Fibroblast of lung (primary cell): ENCODE results near the gene TESK1. TPM values are rescaled to one million over a fixed set of nuclear protein-coding genes. Genes with fewer than 3 reads are reported as not detected.

Experiments
- DNase-seq, 2 donors: peaks; one replicate each; pipeline versions ENCODE4 v3.0.0 to v3.0.0-alpha.2; 2010; ENCODE audit warnings: low read depth in 2 of 2
- H2AFZ ChIP-seq: 2 replicates; pipeline ENCODE4 v1.5.1; 2012; ENCODE audit warnings: low read length, control low read depth, inconsistent platforms
- H3K27ac ChIP-seq: 2 replicates; pipeline ENCODE4 v1.5.1; 2011; ENCODE audit warnings: low read length, control low read depth; ENCODE audit not compliant: insufficient read depth
- H3K27me3 ChIP-seq: 2 replicates; pipeline ENCODE4 v1.5.1; 2011; ENCODE audit warnings: mild to moderate bottlenecking, low read length; ENCODE audit not compliant: control insufficient read depth, insufficient read depth
- H3K36me3 ChIP-seq: 2 replicates; pipeline ENCODE4 v1.5.1; 2011; ENCODE audit warnings: low read length; ENCODE audit not compliant: control insufficient read depth, insufficient read depth
- H3K4me1 ChIP-seq: 2 replicates; pipeline ENCODE4 v1.5.1; 2011; ENCODE audit warnings: low read length; ENCODE audit not compliant: control insufficient read depth, insufficient read depth; ENCODE audit errors: extremely low read depth
- H3K4me2 ChIP-seq: 2 replicates; pipeline ENCODE4 v1.5.1; 2011; ENCODE audit warnings: low read length, control low read depth; ENCODE audit not compliant: insufficient read depth; ENCODE audit errors: extremely low read depth
- H3K4me3 ChIP-seq, 4 experiments: fragments of 200-600 bp in 1 of 4; sonication (generic) in 1 of 4; replicated peaks in 1 of 4; 2 replicates each; pipeline ENCODE4 v1.5.1; 2011 to 2016; ENCODE audit warnings: low read length in 4 of 4, low read depth in 3 of 4, mild to moderate bottlenecking in 3 of 4, control low read depth in 2 of 4, inconsistent platforms in 1 of 4, mixed read lengths in 1 of 4; ENCODE audit not compliant: insufficient read depth in 1 of 4; ENCODE audit errors: control extremely low read depth in 1 of 4
- H3K79me2 ChIP-seq: 2 replicates; pipeline ENCODE4 v1.5.1; 2012; ENCODE audit warnings: mild to moderate bottlenecking, low read length, inconsistent platforms; ENCODE audit not compliant: control insufficient read depth, insufficient read depth
- H3K9ac ChIP-seq: 2 replicates; pipeline ENCODE4 v1.5.1; 2011; ENCODE audit warnings: mild to moderate bottlenecking, low read length, control low read depth; ENCODE audit not compliant: insufficient read depth
- H3K9me3 ChIP-seq: 2 replicates; pipeline ENCODE4 v1.5.1; 2012; ENCODE audit warnings: low read depth, low read length; ENCODE audit not compliant: control insufficient read depth, insufficient read depth
- H4K20me1 ChIP-seq: 2 replicates; pipeline ENCODE4 v1.5.1; 2011; ENCODE audit warnings: low read length; ENCODE audit not compliant: control insufficient read depth, insufficient read depth; ENCODE audit errors: extremely low read depth
- EZH2 ChIP-seq: IDR thresholded peaks from 2 replicates; pipeline ENCODE4 v1.5.1; 2012; ENCODE audit warnings: low read length, control low read depth, mild to moderate bottlenecking; ENCODE audit errors: missing control alignments
- polyA plus RNA-seq, 2 donors: library from polyadenylated mRNA; depleted of rRNA in 1 of 2; stranded (reverse) in 1 of 2; unstranded in 1 of 2; fragments of >200 nt; gene quantifications; 2 replicates each; pipeline ENCODE4 v1.2.1, GENCODE V29; 2011 to 2012; ENCODE audit warnings: missing spikeins in 1 of 2
- total RNA-seq: library from RNA; depleted of rRNA; stranded (reverse); fragments of >200 nt; gene quantifications from 2 replicates; pipeline ENCODE4 v1.2.1, GENCODE V29; 2014
- TF ChIP-seq, protein P1 (sequence below), 2 donors: IDR thresholded peaks in 1 of 2; conservative IDR thresholded peaks in 1 of 2; 1 replicate in 1 of 2; 2 replicates in 1 of 2; pipeline ENCODE4 v1.5.1; 2011 to 2012; ENCODE audit warnings: low read length in 2 of 2, control low read depth in 1 of 2, inconsistent platforms in 1 of 2, low read depth in 1 of 2, mild to moderate bottlenecking in 1 of 2

The TESK1 gene
- total and polyA plus RNA-seq, 2 donors (not counting 1 experiment from before 2014, with no cell fraction given), result 9.4 to 12.0 TPM

GRCh38 chr9:35650341-35651158, 45.5 kb downstream of the TESK1 start, which contains the start of gene SIT1:
TSS of gene SIT1 (minus strand) at chr9:35650931. CDS start at chr9:35650853, 78 bp downstream.
- no peak within 1 kb of the TSS for H3K9ac ChIP-seq
- no peaks in the 10 kb centered on the region for H3K79me2 ChIP-seq
- H2AFZ ChIP-seq, result peak within 1 kb of the TSS; percentile 12
- H3K27me3 ChIP-seq, result no peaks in the 10 kb centered on the region
- H3K4me1 ChIP-seq, result peaks cover 5% of the 10 kb centered on the region
- no peak within 1 kb of the TSS for H3K27ac ChIP-seq
- no peak for DNase-seq
- H4K20me1 ChIP-seq, result no peaks in the 10 kb centered on the region
- TF ChIP-seq, protein P1, sequence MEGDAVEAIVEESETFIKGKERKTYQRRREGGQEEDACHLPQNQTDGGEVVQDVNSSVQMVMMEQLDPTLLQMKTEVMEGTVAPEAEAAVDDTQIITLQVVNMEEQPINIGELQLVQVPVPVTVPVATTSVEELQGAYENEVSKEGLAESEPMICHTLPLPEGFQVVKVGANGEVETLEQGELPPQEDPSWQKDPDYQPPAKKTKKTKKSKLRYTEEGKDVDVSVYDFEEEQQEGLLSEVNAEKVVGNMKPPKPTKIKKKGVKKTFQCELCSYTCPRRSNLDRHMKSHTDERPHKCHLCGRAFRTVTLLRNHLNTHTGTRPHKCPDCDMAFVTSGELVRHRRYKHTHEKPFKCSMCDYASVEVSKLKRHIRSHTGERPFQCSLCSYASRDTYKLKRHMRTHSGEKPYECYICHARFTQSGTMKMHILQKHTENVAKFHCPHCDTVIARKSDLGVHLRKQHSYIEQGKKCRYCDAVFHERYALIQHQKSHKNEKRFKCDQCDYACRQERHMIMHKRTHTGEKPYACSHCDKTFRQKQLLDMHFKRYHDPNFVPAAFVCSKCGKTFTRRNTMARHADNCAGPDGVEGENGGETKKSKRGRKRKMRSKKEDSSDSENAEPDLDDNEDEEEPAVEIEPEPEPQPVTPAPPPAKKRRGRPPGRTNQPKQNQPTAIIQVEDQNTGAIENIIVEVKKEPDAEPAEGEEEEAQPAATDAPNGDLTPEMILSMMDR (conservative IDR thresholded peaks at IDR 0.05 in 1 of 2, IDR thresholded peaks at IDR 0.05 in 1 of 2; ENCODE audit: low read depth in 1 of 2, low read length in 2 of 2), result no peak
- no peak for TF ChIP-seq EZH2
- H3K4me3 ChIP-seq, result no peak within 1 kb of the TSS
- H3K4me2 ChIP-seq, result no peak within 1 kb of the TSS
- no peaks in the 10 kb centered on the region for H3K36me3 ChIP-seq
- H3K9me3 ChIP-seq, result no peaks in the 10 kb centered on the region

- peak in 1 of 2 donors; percentile 83 for DNase-seq
- TF ChIP-seq, protein P1 (conservative IDR thresholded peaks at IDR 0.05 in 1 of 2, IDR thresholded peaks at IDR 0.05 in 1 of 2; ENCODE audit: low read depth in 1 of 2, low read length in 2 of 2), result no peak
- TF ChIP-seq EZH2, result no peak
- H4K20me1 ChIP-seq, result no peaks in the 10 kb centered on the region
Measured at GRCh38 chr9:35651956-35652828, 47.1 kb downstream of the TESK1 start.

DNA sequence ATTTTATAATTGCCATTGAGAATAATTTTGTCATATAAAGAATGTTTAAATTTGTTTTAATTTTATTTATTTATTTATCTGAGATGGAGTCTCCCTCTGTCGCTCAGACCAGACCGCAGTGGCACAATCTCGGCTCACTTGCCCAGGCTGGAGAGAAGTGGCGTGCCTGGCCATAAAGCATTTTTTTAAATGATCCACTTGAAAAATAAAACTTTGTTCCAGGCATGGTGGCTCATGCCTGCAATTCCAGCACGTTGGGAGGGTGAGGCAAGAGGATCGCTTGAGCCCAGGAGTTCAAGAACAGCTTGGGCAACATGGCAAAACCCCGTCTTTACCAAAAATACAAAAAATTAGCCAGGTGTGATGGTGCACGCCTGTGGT, 47.8 kb downstream of the TESK1 start:
- H3K36me3 ChIP-seq, result no peaks in the 10 kb centered on the region
- H3K27ac ChIP-seq, result no peak overlapping the region
- no peak overlapping the region for H3K4me2 ChIP-seq
- H3K79me2 ChIP-seq, result no peaks in the 10 kb centered on the region
- H3K4me3 ChIP-seq, result no peak overlapping the region
- TF ChIP-seq, protein P1 (conservative IDR thresholded peaks at IDR 0.05 in 1 of 2, IDR thresholded peaks at IDR 0.05 in 1 of 2; ENCODE audit: low read depth in 1 of 2, low read length in 2 of 2), result no peak
- TF ChIP-seq EZH2, result no peak
- H3K9me3 ChIP-seq, result no peaks in the 10 kb centered on the region
- H2AFZ ChIP-seq, result no peak overlapping the region
- DNase-seq, result no peak
- H4K20me1 ChIP-seq, result no peaks in the 10 kb centered on the region
- H3K9ac ChIP-seq, result no peak overlapping the region
- no peaks in the 10 kb centered on the region for H3K27me3 ChIP-seq
- H3K4me1 ChIP-seq, result peaks cover 4% of the 10 kb centered on the region

More at GRCh38 chr9:35651956-35652828, 47.1 kb downstream of the TESK1 start:
- Histone ChIP-seq H3K9me3 (no peaks in the 10 kb centered on the region), H3K36me3 (no peaks in the 10 kb centered on the region), H3K27me3 (no peaks in the 10 kb centered on the region), H3K4me1 (peaks cover 4% of the 10 kb centered on the region), H3K4me3 (no peak overlapping the region), H3K79me2 (no peaks in the 10 kb centered on the region), H2AFZ (no peak overlapping the region), H3K4me2 (no peak overlapping the region), H3K27ac (no peak overlapping the region), H3K9ac (no peak overlapping the region)
